ENCODE results near the gene TSHZ2. TPM values are rescaled to one million over a fixed set of nuclear protein-coding genes. Genes with fewer than 3 reads are reported as not detected.

Gene TSHZ2
- total and polyA plus RNA-seq, 3 donors from 2014 or later, result 13.0 to 41.9 (median 40.4) TPM

- TF ChIP-seq POLR2A (IDR thresholded peaks at IDR 0.05) (no peak), CTCF (IDR thresholded peaks at IDR 0.05) (no peak)
- no peaks in the 10 kb centered on the region for H3K9me3 ChIP-seq
- intact Hi-C loops (cut with DNase I; ENCODE audit: low total_unique reads), result no loop called here
These were observed 476.7 kb downstream of the TSHZ2 start for GRCh38 chr20:53448875-53449274.

GRCh38 chr20:53453076-53453475 lies 480.9 kb downstream of the TSHZ2 start:
- no peaks in the 10 kb centered on the region for H3K27me3 ChIP-seq
- H3K4me1 ChIP-seq, result no peaks in the 10 kb centered on the region
- no peaks in the 10 kb centered on the region for H3K36me3 ChIP-seq (ENCODE audit: low read depth, missing control alignments)
- no peak overlapping the region for H3K4me3 ChIP-seq
- WGBS, 2 donors, result 92 to 95% methylated on average over 4 of the region's 4 CpGs
- intact Hi-C loops (cut with DNase I; ENCODE audit: low total_unique reads), result no loop called here
- H3K27ac ChIP-seq, result no peak overlapping the region
- no peak for TF ChIP-seq POLR2A (IDR thresholded peaks at IDR 0.05)
- no peak for TF ChIP-seq CTCF (IDR thresholded peaks at IDR 0.05)
- no peak for DNase-seq
- no peaks in the 10 kb centered on the region for H3K9me3 ChIP-seq

More at GRCh38 chr20:53448875-53449274, 476.7 kb downstream of the TSHZ2 start:
- Histone ChIP-seq H3K4me1 (peaks cover 21% of the 10 kb centered on the region), H3K27me3 (no peaks in the 10 kb centered on the region), H3K36me3 (ENCODE audit: low read depth, missing control alignments) (no peaks in the 10 kb centered on the region), H3K27ac (no peak overlapping the region), H3K4me3 (no peak overlapping the region)
- no peak for DNase-seq

GRCh38 chr20:53454675-53455276 lies 482.6 kb downstream of the TSHZ2 start:
- no peaks in the 10 kb centered on the region for H3K27me3 ChIP-seq
- H3K36me3 ChIP-seq (ENCODE audit: low read depth, missing control alignments), result no peaks in the 10 kb centered on the region
- intact Hi-C loops (cut with DNase I; ENCODE audit: low total_unique reads), result no loop called here
- DNase-seq, result no peak
- H3K27ac ChIP-seq, result no peak overlapping the region
- WGBS, 2 donors, result 94 to 98% methylated on average over 6 of the region's 6 CpGs
- TF ChIP-seq CTCF (IDR thresholded peaks at IDR 0.05) (no peak), POLR2A (IDR thresholded peaks at IDR 0.05) (no peak)
- H3K4me3 ChIP-seq, result no peak overlapping the region
- no peaks in the 10 kb centered on the region for H3K9me3 ChIP-seq
- H3K4me1 ChIP-seq, result no peaks in the 10 kb centered on the region

- no peak overlapping the region for H3K4me3 ChIP-seq
- H3K27ac ChIP-seq, result no peak overlapping the region
- no peaks in the 10 kb centered on the region for H3K4me1 ChIP-seq
- 97 to 99% methylated on average over 6 of the region's 6 CpGs for WGBS, 2 donors
- no peaks in the 10 kb centered on the region for H3K36me3 ChIP-seq (ENCODE audit: low read depth, missing control alignments)
- intact Hi-C loops (cut with DNase I; ENCODE audit: low total_unique reads), result no loop called here
- no peaks in the 10 kb centered on the region for H3K9me3 ChIP-seq
- no peak for TF ChIP-seq POLR2A (IDR thresholded peaks at IDR 0.05)
- TF ChIP-seq CTCF (IDR thresholded peaks at IDR 0.05), result no peak
- no peaks in the 10 kb centered on the region for H3K27me3 ChIP-seq
- DNase-seq, result no peak
These were observed 491.2 kb downstream of the TSHZ2 start for GRCh38 chr20:53463101-53463972.

All from testis (tissue), 3 donors.